ENCODE measurements around the gene FEM1B. TPM values are rescaled to one million over a fixed set of nuclear protein-coding genes. Genes with fewer than 3 reads are reported as not detected.

Gene FEM1B
- total and polyA plus RNA-seq, 2 donors (not counting 3 experiments of a cell fraction or from before 2014, with no cell fraction given) = 11.1 to 33.2 TPM

GRCh38 chr15:68344600-68344999 lies 67.1 kb downstream of the FEM1B start:
- FAIRE-seq = no peak
- Histone ChIP-seq H3K9me3 (replicated peaks; ENCODE audit: control insufficient read depth, insufficient read depth, low read length) (no peaks in the 10 kb centered on the region), H3K9me1 (replicated peaks; ENCODE audit: control insufficient read depth, extremely low read depth, insufficient read depth, low read length) (no peaks in the 10 kb centered on the region), H2AFZ (ENCODE audit: low read depth, low read length) (no peak overlapping the region), H3K27ac (ENCODE audit: insufficient read depth, low read depth, low read length) (no peak overlapping the region), H3K36me3 (ENCODE audit: control insufficient read depth in 2 of 2, extremely low read depth in 1 of 2, insufficient read depth in 2 of 2, low read length in 2 of 2) (no peaks in the 10 kb centered on the region), H3K4me3 (replicated peaks in 1 of 3; ENCODE audit: insufficient read depth in 1 of 3, low read depth in 1 of 3, low read length in 3 of 3) (no peak overlapping the region), H3K4me1 (ENCODE audit: control insufficient read depth, extremely low read depth, insufficient read depth, low read length) (peaks cover 21% of the 10 kb centered on the region), H3K4me2 (ENCODE audit: insufficient read depth, low read length) (no peak overlapping the region), H4K20me1 (replicated peaks; ENCODE audit: control insufficient read depth, extremely low read depth, insufficient read depth, low read length) (no peaks in the 10 kb centered on the region), H3K27me3 (ENCODE audit: control insufficient read depth in 2 of 2, insufficient read depth in 2 of 2, low read length in 2 of 2) (no peaks in the 10 kb centered on the region), H3K9ac (replicated peaks; ENCODE audit: extremely low read depth, insufficient read depth, low read length) (no peak overlapping the region), H3K79me2 (ENCODE audit: control insufficient read depth, insufficient read depth, low read length) (no peaks in the 10 kb centered on the region)
- intact Hi-C loops (cut with micrococcal nuclease) (no loop called here), dilution Hi-C loops (cut with MboI; ENCODE audit: extremely low pct_ligation_motif_present, low sequenced_read_pairs) (no loop called here)
- TF ChIP-seq EZH2 (IDR thresholded peaks at IDR 0.05; ENCODE audit: borderline replicate concordance, low read depth, low read length, severe bottlenecking) (no peak), POLR2AphosphoS5 (IDR thresholded peaks at IDR 0.05; ENCODE audit: insufficient read depth, low read depth, low read length) (no peak), FOS (IDR thresholded peaks at IDR 0.05; ENCODE audit: borderline replicate concordance, insufficient read depth, low read length) (no peak), CTCF (IDR thresholded peaks at IDR 0.05; ENCODE audit: extremely low read depth in 1 of 2, insufficient read depth in 1 of 2, low read depth in 1 of 2, low read length in 2 of 2) (no peak), MAX (IDR thresholded peaks at IDR 0.05; ENCODE audit: insufficient read depth, insufficient read length) (no peak), JUN (IDR thresholded peaks at IDR 0.05; ENCODE audit: borderline replicate concordance, insufficient read depth, insufficient read length, low read depth) (peak; percentile 18), POLR2A (IDR thresholded peaks at IDR 0.05; ENCODE audit: low read depth, low read length) (no peak), GATA2 (IDR thresholded peaks at IDR 0.05; ENCODE audit: insufficient read depth, insufficient read length, low read depth, low read length) (no peak)
- BruUV-seq (replicated peaks) = no TSS peak
- ChIA-PET CTCF (interaction anchor here (4.3 kb wide), 1 partner anchor 38 kb away, joined by 17 read pairs; no protein-coding TSS in a partner anchor), POLR2A (no interaction called here)
- DNase-seq (ENCODE audit: low read depth, low spot score) = no peak

Other genes starting within 250 kb of the FEM1B start
- gene PIAS1, start 223.4 kb upstream of the FEM1B start, total RNA-seq = 24.2 and 32.3 TPM in 2 replicates
- 23.7 and 29.0 TPM in 2 replicates for gene PIAS1, start 223.4 kb upstream of the FEM1B start, polyA plus RNA-seq
- 5.9 and 10.1 TPM in 2 replicates for gene CALML4, start 72.4 kb upstream of the FEM1B start, total RNA-seq
- 1.9 and 2.6 TPM in 2 replicates for gene CALML4, start 72.4 kb upstream of the FEM1B start, polyA plus RNA-seq
- gene CLN6, start 48.0 kb upstream of the FEM1B start, total RNA-seq = 48.0 and 53.9 TPM in 2 replicates
- gene CLN6, start 48.0 kb upstream of the FEM1B start, polyA plus RNA-seq = 75.5 and 83.7 TPM in 2 replicates
- gene ITGA11, start 154.4 kb downstream of the FEM1B start, total RNA-seq = 0.18 and 0.58 TPM in 2 replicates
- gene ITGA11, start 154.4 kb downstream of the FEM1B start, polyA plus RNA-seq = 0.83 and 1.0 TPM in 2 replicates